ENCODE results near the gene GLO1. TPM values are rescaled to one million over a fixed set of nuclear protein-coding genes. Genes with fewer than 3 reads are reported as not detected.
A peak's percentile ranks its signal among the peaks of the same experiment; 100 is the strongest.

Gene GLO1
- total and polyA plus RNA-seq, 9 of the 15 experiments (the other 6 are each of a cell fraction or from before 2014, with no cell fraction given): 155 to 331 (median 203) TPM

GRCh38 chr6:38720295-38720694 is 17.4 kb upstream of the GLO1 start (continued):
- TF ChIP-seq REST (IDR thresholded peaks at IDR 0.05; ENCODE audit: borderline replicate concordance) (peak; percentile 24; the same call in 1 of the 2 replicates), REST (CRISPR knock-in tag; IDR thresholded peaks at IDR 0.05; ENCODE audit: low read depth) (no peak), NFATC3 (IDR thresholded peaks at IDR 0.05) (0 out of 2 replicates have a peak, but pooled peaks have one; percentile 17)
